HepG2 (cell line): Measurements from ENCODE around the gene MCM3. TPM values are rescaled to one million over a fixed set of nuclear protein-coding genes. Genes with fewer than 3 reads are reported as not detected.

Experiments
- ATAC-seq: fragments of 200-7000 bp; cut with Tn5 transposase; 3 replicates; pipeline ENCODE4 v1.9.1; 2020; ENCODE audit warnings: mild to moderate bottlenecking, moderate library complexity
- BruUV-seq: library from RNA; stranded (reverse); fragments of 400-500 nt; replicated peaks from 2 replicates; lab custom pipeline; 2021; lab: Mats Ljungman, UMichigan
- CTCF ChIA-PET: fragments of 300-600 bp; formaldehyde crosslinking; extraction: SDS; loops from one replicate; lab custom pipeline; 2021; ENCODE audit warnings: low total read pairs, inconsistent platforms, low intra/inter-chr PET ratio; lab: Yijun Ruan, JAX
- POLR2A ChIA-PET: fragments of 350-600 bp; sonication (Branson Sonifier 250); formaldehyde crosslinking; loops from one replicate; lab custom pipeline; 2020; ENCODE audit warnings: antibody characterized with exemption, inconsistent platforms; lab: Yijun Ruan, JAX
- DNase-seq: peaks from one replicate; pipeline ENCODE4 v3.0.0-alpha.2; 2015; ENCODE audit warnings: low spot score
- FAIRE-seq: peaks from 3 replicates; lab custom pipeline; 2011; peaks lifted over from hg19 to GRCh38; lab: Jason Lieb, UNC
- H2AFZ ChIP-seq: one replicate; pipeline ENCODE4 v1.6.1; 2011; ENCODE audit warnings: low read length, inconsistent platforms
- H3K27ac ChIP-seq: fragments of 300-600 bp; 3 replicates; pipeline ENCODE4 v1.8.0; 2011; ENCODE audit warnings: mixed run types, mild to moderate bottlenecking, mixed read lengths, low read length, inconsistent platforms; ENCODE audit not compliant: insufficient read depth; ENCODE audit errors: extremely low read length
- H3K27me3 ChIP-seq, 2 experiments: fragments of 200-600 bp in 1 of 2; 2 replicates in 1 of 2; 3 replicates in 1 of 2; pipeline versions ENCODE4 v1.6.0 to v1.8.0; 2011; ENCODE audit warnings: low read length in 2 of 2, mild to moderate bottlenecking in 2 of 2, moderate library complexity in 2 of 2, inconsistent platforms in 1 of 2; ENCODE audit not compliant: insufficient read depth in 2 of 2, control insufficient read depth in 1 of 2
- H3K36me3 ChIP-seq, 2 experiments: fragments of 200-600 bp in 1 of 2; replicated peaks in 1 of 2; 2 replicates in 1 of 2; 3 replicates in 1 of 2; pipeline versions ENCODE4 v1.5.1 to v1.8.0; 2011; ENCODE audit warnings: low read length in 2 of 2, inconsistent platforms in 1 of 2; ENCODE audit not compliant: insufficient read depth in 2 of 2, control insufficient read depth in 1 of 2
- H3K4me1 ChIP-seq: 2 replicates; pipeline ENCODE4 v1.5.1; 2012; ENCODE audit warnings: low read length, inconsistent platforms; ENCODE audit not compliant: insufficient read depth
- H3K4me2 ChIP-seq: 2 replicates; pipeline ENCODE4 v1.6.0; 2011; ENCODE audit warnings: low read depth, low read length, inconsistent platforms
- H3K4me3 ChIP-seq, 3 experiments: fragments of 200-600 bp in 1 of 3; sonication (generic), shearing (Covaris generic) in 1 of 3; replicated peaks in 1 of 3; 2 replicates each; pipeline ENCODE4 v1.5.1; 2011 to 2016; ENCODE audit warnings: low read length in 3 of 3, inconsistent platforms in 2 of 3, low read depth in 2 of 3, mild to moderate bottlenecking in 2 of 3, control low read depth in 1 of 3, mixed read lengths in 1 of 3; ENCODE audit not compliant: insufficient read depth in 1 of 3
- H3K79me2 ChIP-seq: one replicate; pipeline ENCODE4 v1.6.1; 2011; ENCODE audit warnings: low read length, inconsistent platforms; ENCODE audit not compliant: insufficient read depth
- H3K9ac ChIP-seq: 2 replicates; pipeline ENCODE4 v1.6.0; 2011; ENCODE audit warnings: mild to moderate bottlenecking, low read depth, low read length, inconsistent platforms; ENCODE audit not compliant: insufficient read depth
- H3K9me3 ChIP-seq: 2 replicates; pipeline ENCODE4 v1.5.1; 2012; ENCODE audit warnings: mild to moderate bottlenecking, low read length
- H4K20me1 ChIP-seq: 2 replicates; pipeline ENCODE4 v1.6.0; 2011; ENCODE audit warnings: inconsistent platforms, mild to moderate bottlenecking, low read length, moderate library complexity; ENCODE audit not compliant: insufficient read depth
- KLF11 ChIP-seq: IDR thresholded peaks from 2 replicates; pipeline ENCODE4 v1.6.1; 2016; ENCODE audit warnings: missing compliant biosample characterization
- POLR2A ChIP-seq, 2 experiments: IDR thresholded peaks; 2 replicates each; pipeline ENCODE4 v1.6.1; 2011; ENCODE audit warnings: low read depth in 2 of 2, low read length in 2 of 2, mild to moderate bottlenecking in 1 of 2, moderate library complexity in 1 of 2; ENCODE audit not compliant: insufficient read depth in 1 of 2
- RBFOX2 ChIP-seq: fragments of 200-400 bp; formaldehyde crosslinking; IDR thresholded peaks from 2 replicates; pipeline ENCODE4 v1.6.1; 2017; ENCODE audit warnings: low read depth, mild to moderate bottlenecking, low read length
- SMYD3 ChIP-seq: sonication (generic); formaldehyde crosslinking; IDR thresholded peaks from 2 replicates; pipeline ENCODE4 v1.8.1; 2023; ENCODE audit warnings: mild to moderate bottlenecking, missing genetic modification reagents
- STAT5B ChIP-seq: sonication (generic); formaldehyde crosslinking; IDR thresholded peaks from 2 replicates; pipeline ENCODE4 v1.4.0; 2020; ENCODE audit warnings: missing genetic modification reagents
- ZNF616 ChIP-seq: sonication (generic); formaldehyde crosslinking; IDR thresholded peaks from 2 replicates; pipeline ENCODE4 v1.5.0; 2020; ENCODE audit warnings: low read depth, mild to moderate bottlenecking, missing genetic modification reagents
- ZNF713 ChIP-seq: sonication (generic); formaldehyde crosslinking; IDR thresholded peaks from 2 replicates; pipeline ENCODE4 v1.4.0; 2020; ENCODE audit warnings: mild to moderate bottlenecking, missing genetic modification reagents
- WGBS: methylation state at CpG from one replicate; pipeline ENCODE4 v1.1.6; 2017; ENCODE audit warnings: low lambda C conversion rate; 5-methylcytosine and 5-hydroxymethylcytosine counted together
- in situ Hi-C: cut with HindIII; loops from 2 replicates; pipeline ENCODE4 v1.10.0; 2017; ENCODE audit warnings: low pct_unique_long_range_greater_than_20kb; ENCODE audit not compliant: extremely low pct_ligation_motif_present
- intact Hi-C: fragments of 100-400 bp; cut with micrococcal nuclease; formaldehyde crosslinking; loops from one replicate; pipeline ENCODE4 v1.10.0; 2022; ENCODE audit not compliant: unreplicated experiment
- polyA plus RNA-seq, 8 experiments: library from polyadenylated mRNA; depleted of rRNA in 3 of 8; stranded (reverse) in 7 of 8; unstranded in 1 of 8; fragments of >200 nt; fragmentation: Illumina TruSeq in 4 of 8; extraction: Trizol in 4 of 8; gene quantifications; 2 replicates each; pipeline versions ENCODE4 v1.2.1 to v1.2.3, GENCODE V29; 2011 to 2016; ENCODE audit warnings: low read depth in 4 of 8, missing spikeins in 1 of 8, mixed read lengths in 1 of 8; ENCODE audit not compliant: insufficient read depth in 1 of 8
- total RNA-seq, 5 experiments: library from RNA; depleted of rRNA; stranded (reverse); fragments of >200 nt; fragmentation: Illumina TruSeq; extraction: Trizol; gene quantifications; 2 replicates each; pipeline ENCODE4 v1.2.3, GENCODE V29; 2016; ENCODE audit warnings: low read depth in 1 of 5
- TF ChIP-seq, protein P1 (sequence below): sonication (generic); formaldehyde crosslinking; IDR thresholded peaks from 2 replicates; pipeline ENCODE4 v1.8.1; 2023; ENCODE audit warnings: mild to moderate bottlenecking, inconsistent platforms, moderate library complexity, missing genetic modification reagents, borderline replicate concordance

MCM3 gene
- total and polyA plus RNA-seq, 2 of the 13 experiments (the other 11 are each of a cell fraction or from before 2014, with no cell fraction given): 164 to 288 TPM

DNA sequence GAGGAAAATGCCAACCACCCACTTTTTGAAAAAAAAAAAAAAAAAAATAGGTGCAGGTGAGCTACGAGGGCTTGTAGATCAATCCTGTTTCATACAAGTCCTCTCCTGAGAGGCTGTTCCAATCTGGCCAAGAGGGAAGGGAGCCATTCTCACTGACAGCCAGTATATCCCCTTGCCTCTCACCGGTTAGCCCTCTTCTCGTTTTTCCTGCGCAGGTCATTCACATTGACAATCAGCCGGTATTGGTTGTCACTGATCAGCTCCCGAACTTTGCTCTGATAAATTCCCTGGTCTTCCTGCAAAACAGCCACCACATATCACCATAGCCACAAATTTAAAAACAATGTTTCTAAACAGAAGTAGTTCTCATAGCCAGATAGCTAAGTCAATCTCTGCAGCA, 1.4 kb downstream of the MCM3 start (continued):
- no peak for TF ChIP-seq ZNF616 (CRISPR knock-in tag)
- no peak for TF ChIP-seq SMYD3 (CRISPR knock-in tag)
- no peak for TF ChIP-seq STAT5B (CRISPR knock-in tag)
- TF ChIP-seq ZNF713 (CRISPR knock-in tag): no peak
- TF ChIP-seq KLF11 (CRISPR knock-in tag): no peak
- TF ChIP-seq, all 625 proteins: peak for 5

DNA sequence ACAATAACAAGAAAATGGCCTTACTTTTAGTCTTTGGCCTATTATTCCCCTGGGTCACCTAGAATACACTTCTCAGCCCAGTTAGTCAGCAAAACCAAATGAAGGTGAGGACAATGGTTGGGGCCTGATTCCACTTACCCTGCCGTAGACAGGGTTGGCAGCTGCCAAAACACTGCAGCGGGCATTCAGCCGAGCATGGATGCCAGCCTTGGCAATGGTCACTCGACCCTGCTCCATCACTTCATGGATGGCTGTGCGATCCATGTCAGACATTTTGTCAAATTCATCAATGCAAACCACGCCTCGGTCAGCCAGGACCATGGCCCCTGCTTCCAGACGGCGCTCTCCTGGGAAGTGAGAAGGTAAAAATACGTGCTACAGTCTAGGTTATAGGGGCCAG, 8.4 kb downstream of the MCM3 start:
- DNase-seq: no peak
- H3K27me3 ChIP-seq: no peaks in the 10 kb centered on the region
- ATAC-seq: no peak
- no peak overlapping the region for H3K4me3 ChIP-seq
- POLR2A ChIA-PET: no interaction called here
- H3K4me1 ChIP-seq: peaks cover 50% of the 10 kb centered on the region
- peaks cover 35 to 96% of the 10 kb centered on the region in 2 experiments for H3K36me3 ChIP-seq
- peaks cover 28% of the 10 kb centered on the region for H3K79me2 ChIP-seq
- H2AFZ ChIP-seq: no peak overlapping the region
- BruUV-seq: no TSS peak
- in situ Hi-C loops: no loop called here
- H4K20me1 ChIP-seq: no peaks in the 10 kb centered on the region; the same call in 1 of the 2 replicates
- CTCF ChIA-PET: no interaction called here
- no peak overlapping the region for H3K9ac ChIP-seq
- no peak overlapping the region for H3K4me2 ChIP-seq
- TF ChIP-seq RBFOX2 (peak; percentile 40; the same call in 1 of the 2 replicates), POLR2A (IDR thresholded peaks at IDR 0.05; ENCODE audit: insufficient read depth in 1 of 2, low read depth in 2 of 2, low read length in 2 of 2) (0 out of 4 replicates have a peak, but pooled peaks of 1 of the 2 experiments have one; percentile 22)
- TF ChIP-seq, protein P1, sequence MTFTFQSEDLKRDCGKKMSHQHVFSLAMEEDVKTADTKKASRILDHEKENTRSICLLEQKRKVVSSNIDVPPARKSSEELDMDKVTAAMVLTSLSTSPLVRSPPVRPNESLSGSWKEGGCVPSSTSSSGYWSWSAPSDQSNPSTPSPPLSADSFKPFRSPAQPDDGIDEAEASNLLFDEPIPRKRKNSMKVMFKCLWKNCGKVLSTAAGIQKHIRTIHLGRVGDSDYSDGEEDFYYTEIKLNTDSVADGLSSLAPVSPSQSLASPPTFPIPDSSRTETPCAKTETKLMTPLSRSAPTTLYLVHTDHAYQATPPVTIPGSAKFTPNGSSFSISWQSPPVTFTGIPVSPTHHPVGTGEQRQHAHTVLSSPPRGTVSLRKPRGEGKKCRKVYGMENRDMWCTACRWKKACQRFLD: no peak
- intact Hi-C loops: no loop called here
- WGBS: over 99% methylated on average over 10 of the region's 10 CpGs
- H3K9me3 ChIP-seq: no peaks in the 10 kb centered on the region
- no peak overlapping the region for H3K27ac ChIP-seq
- no peak for FAIRE-seq
